ENCODE data around the gene IFT52.

Gene IFT52

GRCh38 chr20:43590392-43591303 lies at the start of gene IFT52:
TSS of gene IFT52 (plus strand) at chr20:43590937. CDS start at chr20:43594699, 3,762 bp downstream.
- DNase-seq, result peak; percentile 98

GRCh38 chr20:43541214-43541613 lies 49.5 kb upstream of the IFT52 start:
- DNase-seq, result no peak

GRCh38 chr20:43542161-43542560 lies 48.6 kb upstream of the IFT52 start:
- DNase-seq, result no peak

GRCh38 chr20:43542674-43543073 lies 48.1 kb upstream of the IFT52 start:
- DNase-seq, result no peak

- no peak for DNase-seq
Measured at GRCh38 chr20:43543138-43543537, 47.6 kb upstream of the IFT52 start.

GRCh38 chr20:43544501-43544900 lies 46.2 kb upstream of the IFT52 start:
- DNase-seq, result no peak

GRCh38 chr20:43545837-43546578 lies 44.7 kb upstream of the IFT52 start:
- DNase-seq, result no peak

GRCh38 chr20:43548273-43548880 lies 42.4 kb upstream of the IFT52 start:
- DNase-seq, result no peak

- no peak for DNase-seq
Measured at GRCh38 chr20:43549416-43550065, 41.2 kb upstream of the IFT52 start.

GRCh38 chr20:43550456-43550855 lies 40.3 kb upstream of the IFT52 start:
- DNase-seq, result no peak

- DNase-seq, result no peak
Measured at GRCh38 chr20:43554369-43554768, 36.4 kb upstream of the IFT52 start.

GRCh38 chr20:43558412-43559146 lies 32.2 kb upstream of the IFT52 start, which contains the start of gene SGK2:
TSS of gene SGK2 (plus strand) at chr20:43559027. CDS start at chr20:43566496, 7,469 bp downstream.
- no peak for DNase-seq

- no peak for DNase-seq
Measured at GRCh38 chr20:43559147-43559987, 31.4 kb upstream of the IFT52 start.

- no peak for DNase-seq
Measured at GRCh38 chr20:43560974-43561373, 29.8 kb upstream of the IFT52 start.

- no peak for DNase-seq
Measured at GRCh38 chr20:43563429-43563828, 27.3 kb upstream of the IFT52 start.

GRCh38 chr20:43563991-43564390 lies 26.7 kb upstream of the IFT52 start:
- DNase-seq, result no peak

- no peak for DNase-seq
Measured at GRCh38 chr20:43564455-43564854, 26.3 kb upstream of the IFT52 start.

GRCh38 chr20:43564993-43565757 lies 25.6 kb upstream of the IFT52 start:
- DNase-seq, result peak; percentile 12

GRCh38 chr20:43565758-43566104 lies 25.0 kb upstream of the IFT52 start:
- no peak for DNase-seq

- no peak for DNase-seq
Measured at GRCh38 chr20:43567477-43567876, 23.3 kb upstream of the IFT52 start.

- DNase-seq, result no peak
Measured at GRCh38 chr20:43568706-43569105, 22.0 kb upstream of the IFT52 start.
